ENCODE data around the gene TNFRSF25. TPM values are rescaled to one million over a fixed set of nuclear protein-coding genes. Genes with fewer than 3 reads are reported as not detected.

TNFRSF25 gene
- total RNA-seq, 4 donors from 2014 or later = 31.0 to 88.4 (median 61.5) TPM

DNA sequence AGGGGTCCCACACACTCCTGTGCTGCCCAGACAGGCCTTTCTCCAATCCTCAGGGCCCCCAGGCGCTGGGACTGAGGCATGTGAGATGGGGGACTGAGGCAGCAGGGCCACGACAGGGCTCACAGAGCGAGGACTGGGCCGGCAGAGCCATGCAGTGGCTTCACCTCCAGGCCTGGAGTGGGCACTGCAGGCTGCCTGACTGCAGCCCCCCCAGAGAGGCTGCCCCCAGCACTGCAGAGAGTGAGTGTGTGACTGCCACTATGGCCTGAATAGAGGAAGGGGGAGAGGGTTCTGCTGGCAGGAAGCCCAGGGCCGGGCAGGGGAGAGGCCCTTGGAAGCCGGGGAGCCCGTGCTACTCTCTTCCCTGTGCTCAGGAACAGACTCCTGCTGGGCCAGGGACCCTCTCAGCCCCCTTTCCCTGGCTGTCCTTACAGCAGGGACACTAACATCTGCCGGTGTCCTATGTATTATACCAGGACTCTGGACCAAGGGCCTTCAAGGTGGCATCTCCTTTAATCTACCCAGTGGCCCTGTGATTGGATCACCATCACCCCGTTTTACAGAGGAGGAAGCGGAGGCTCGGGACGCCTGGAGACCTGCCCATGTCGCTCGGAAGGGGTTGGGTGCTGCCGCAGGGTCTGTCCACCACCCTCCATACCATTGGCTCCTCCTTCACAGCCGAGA is 45.7 kb upstream of the TNFRSF25 start:
- Histone ChIP-seq H3K36me3 (no peaks in the 10 kb centered on the region), H3K9me3 (no peaks in the 10 kb centered on the region), H3K4me1 (no peaks in the 10 kb centered on the region), H3K4me3 (no peak overlapping the region), H3K27me3 (no peaks in the 10 kb centered on the region), H3K27ac (no peak overlapping the region)
- no peak for TF ChIP-seq POLR2A (IDR thresholded peaks at IDR 0.05)
- TF ChIP-seq, protein P1, sequence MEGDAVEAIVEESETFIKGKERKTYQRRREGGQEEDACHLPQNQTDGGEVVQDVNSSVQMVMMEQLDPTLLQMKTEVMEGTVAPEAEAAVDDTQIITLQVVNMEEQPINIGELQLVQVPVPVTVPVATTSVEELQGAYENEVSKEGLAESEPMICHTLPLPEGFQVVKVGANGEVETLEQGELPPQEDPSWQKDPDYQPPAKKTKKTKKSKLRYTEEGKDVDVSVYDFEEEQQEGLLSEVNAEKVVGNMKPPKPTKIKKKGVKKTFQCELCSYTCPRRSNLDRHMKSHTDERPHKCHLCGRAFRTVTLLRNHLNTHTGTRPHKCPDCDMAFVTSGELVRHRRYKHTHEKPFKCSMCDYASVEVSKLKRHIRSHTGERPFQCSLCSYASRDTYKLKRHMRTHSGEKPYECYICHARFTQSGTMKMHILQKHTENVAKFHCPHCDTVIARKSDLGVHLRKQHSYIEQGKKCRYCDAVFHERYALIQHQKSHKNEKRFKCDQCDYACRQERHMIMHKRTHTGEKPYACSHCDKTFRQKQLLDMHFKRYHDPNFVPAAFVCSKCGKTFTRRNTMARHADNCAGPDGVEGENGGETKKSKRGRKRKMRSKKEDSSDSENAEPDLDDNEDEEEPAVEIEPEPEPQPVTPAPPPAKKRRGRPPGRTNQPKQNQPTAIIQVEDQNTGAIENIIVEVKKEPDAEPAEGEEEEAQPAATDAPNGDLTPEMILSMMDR (IDR thresholded peaks at IDR 0.05) = no peak
- no peak for DNase-seq

DNA sequence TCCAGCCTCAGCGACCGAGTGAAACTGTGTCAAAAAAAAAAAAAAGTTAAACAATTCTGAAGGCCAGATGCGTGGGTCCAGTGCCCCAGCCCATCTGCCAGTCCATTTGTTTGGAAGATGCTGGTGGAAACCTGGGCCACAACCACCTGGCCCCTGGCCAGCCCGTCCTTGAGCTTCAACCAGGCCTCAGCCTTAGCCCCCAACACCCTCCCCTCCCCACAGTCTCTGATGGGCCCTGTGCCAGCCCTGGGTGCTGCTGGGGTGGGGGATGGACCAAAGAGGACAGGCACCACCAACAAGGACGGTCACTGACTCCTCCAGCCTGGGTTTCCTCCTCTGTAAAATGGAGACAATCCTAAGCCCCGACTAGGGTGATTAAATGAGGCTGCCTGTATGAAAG is 45.1 kb upstream of the TNFRSF25 start:
- Histone ChIP-seq H3K4me3 (no peak overlapping the region), H3K4me1 (no peaks in the 10 kb centered on the region), H3K36me3 (no peaks in the 10 kb centered on the region), H3K9me3 (no peaks in the 10 kb centered on the region), H3K27me3 (no peaks in the 10 kb centered on the region), H3K27ac (no peak overlapping the region)
- DNase-seq = no peak
- TF ChIP-seq, protein P1 (IDR thresholded peaks at IDR 0.05) = no peak
- TF ChIP-seq POLR2A (IDR thresholded peaks at IDR 0.05) = no peak

DNA sequence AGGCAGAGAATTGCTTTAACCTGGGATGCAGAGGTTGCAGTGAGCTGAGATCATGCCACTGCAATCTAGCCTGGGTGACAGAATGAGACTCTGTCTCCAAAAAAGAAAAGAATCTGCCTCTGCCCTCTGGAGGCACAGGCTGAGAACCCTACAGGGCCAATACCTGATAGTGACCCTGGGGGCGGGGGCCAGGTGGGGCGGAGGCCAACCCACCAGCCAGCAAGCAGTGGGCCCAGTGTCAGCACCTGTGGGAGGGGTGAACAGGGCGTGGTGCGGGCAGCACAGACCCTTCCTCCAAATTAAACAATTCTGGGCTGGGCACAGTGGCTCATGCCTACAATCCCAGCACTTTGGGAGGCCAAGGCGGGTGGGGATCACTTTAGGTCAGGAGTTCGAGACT is 44.5 kb upstream of the TNFRSF25 start:
- H3K36me3 ChIP-seq = no peaks in the 10 kb centered on the region
- H3K27ac ChIP-seq = no peak overlapping the region
- TF ChIP-seq, protein P1 (IDR thresholded peaks at IDR 0.05) = no peak
- TF ChIP-seq POLR2A (IDR thresholded peaks at IDR 0.05) = no peak
- no peaks in the 10 kb centered on the region for H3K27me3 ChIP-seq
- no peak for DNase-seq
- no peaks in the 10 kb centered on the region for H3K9me3 ChIP-seq
- H3K4me1 ChIP-seq = no peaks in the 10 kb centered on the region
- H3K4me3 ChIP-seq = no peak overlapping the region

DNA sequence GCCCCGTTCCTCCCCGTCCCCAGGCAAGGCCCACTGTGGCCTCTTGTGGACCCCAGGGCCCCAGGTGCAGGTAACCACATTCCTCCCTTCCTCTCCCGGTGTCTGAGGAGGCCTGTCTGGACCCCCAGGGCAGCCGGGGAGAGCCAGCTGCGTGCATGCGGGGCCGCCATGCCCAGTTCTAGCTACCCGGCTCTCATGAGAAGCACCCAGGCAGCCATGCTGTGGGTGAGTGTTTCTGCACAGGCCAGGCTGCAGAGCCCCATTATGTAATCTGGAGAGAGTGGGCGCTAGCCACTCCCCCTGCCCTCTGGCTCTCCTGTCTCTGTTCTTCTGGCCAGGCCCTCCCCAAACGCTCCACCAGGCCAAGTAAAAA is 43.9 kb upstream of the TNFRSF25 start:
- DNase-seq = no peak
- Histone ChIP-seq H3K27ac (no peak overlapping the region), H3K36me3 (no peaks in the 10 kb centered on the region), H3K4me3 (no peak overlapping the region), H3K9me3 (no peaks in the 10 kb centered on the region), H3K27me3 (no peaks in the 10 kb centered on the region), H3K4me1 (no peaks in the 10 kb centered on the region)
- no peak for TF ChIP-seq POLR2A (IDR thresholded peaks at IDR 0.05)
- TF ChIP-seq, protein P1 (IDR thresholded peaks at IDR 0.05) = no peak

GRCh38 chr1:6509220-6509918 is 43.4 kb upstream of the TNFRSF25 start:
- Histone ChIP-seq H3K27me3 (no peaks in the 10 kb centered on the region), H3K27ac (no peak overlapping the region)

More at GRCh38 chr1:6509220-6509918, 43.4 kb upstream of the TNFRSF25 start:
- Histone ChIP-seq H3K36me3 (no peaks in the 10 kb centered on the region), H3K9me3 (no peaks in the 10 kb centered on the region), H3K4me1 (no peaks in the 10 kb centered on the region), H3K4me3 (no peak overlapping the region)
- no peak for DNase-seq
- TF ChIP-seq, protein P1 (IDR thresholded peaks at IDR 0.05) = no peak
- TF ChIP-seq POLR2A (IDR thresholded peaks at IDR 0.05) = no peak
